Measurements from ENCODE around the gene RBM10.

The RBM10 gene

DNA sequence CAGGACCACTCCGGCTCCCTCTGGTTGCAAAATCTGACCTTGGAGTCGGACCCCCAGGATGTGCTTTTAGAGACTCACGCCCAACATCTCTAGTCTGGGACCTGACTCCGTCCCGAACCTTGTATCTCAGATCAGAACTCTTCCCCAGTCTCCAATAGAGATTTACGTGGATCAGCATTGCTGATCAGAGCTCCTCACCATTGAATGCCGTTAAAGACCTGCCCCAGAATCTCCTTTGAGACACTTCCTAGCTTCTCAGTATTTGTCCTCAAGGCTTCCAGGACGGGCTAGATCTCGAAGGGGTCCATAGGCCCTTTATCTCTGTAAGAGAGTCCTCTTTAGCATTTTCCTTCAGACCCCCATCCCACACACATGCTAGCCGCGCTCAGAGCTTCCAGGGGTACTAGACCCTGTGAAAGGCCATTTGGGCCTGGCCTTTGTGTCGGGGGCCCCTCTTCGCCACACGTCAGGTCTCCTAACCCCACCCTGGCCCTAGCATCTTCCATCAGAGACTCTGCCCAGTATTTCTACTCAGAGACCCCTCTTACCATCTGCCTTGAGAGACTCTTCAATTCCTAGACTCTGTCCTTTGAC is 49.3 kb downstream of the RBM10 start:
- H3K4me1 Mint-ChIP-seq: peaks cover 52% of the 10 kb centered on the region
- no peaks in the 10 kb centered on the region for H3K9me3 Mint-ChIP-seq
- peak in 1 of 2 donors; percentile 48 for DNase-seq (ENCODE audit: low spot score in 2 of 2)
- H3K27ac Mint-ChIP-seq: peak overlapping the region; percentile 97
- H3K4me3 Mint-ChIP-seq: peak overlapping the region; percentile 97
- H3K36me3 Mint-ChIP-seq: peaks cover 57% of the 10 kb centered on the region
- no peak for ATAC-seq

DNA sequence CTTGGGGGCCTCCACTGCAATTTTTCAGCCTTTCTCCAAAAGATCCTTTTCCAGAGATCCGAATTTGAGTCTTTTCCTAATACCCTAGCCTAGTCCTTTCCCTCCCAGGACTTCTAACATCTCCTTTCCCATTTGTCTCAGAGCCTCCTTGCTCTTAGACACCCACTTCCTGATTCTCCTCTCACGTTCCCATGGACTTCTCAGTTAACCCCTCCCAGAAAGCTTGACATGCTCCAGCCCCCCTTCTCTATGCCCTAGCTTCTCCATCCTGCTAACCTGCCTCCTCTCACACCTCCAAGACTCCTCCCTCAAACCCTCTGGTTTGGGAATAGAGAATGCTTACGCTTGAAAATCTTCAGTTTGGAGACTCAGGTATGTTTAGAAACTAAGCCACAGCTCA is 51.1 kb downstream of the RBM10 start:
- no peaks in the 10 kb centered on the region for H3K9me3 Mint-ChIP-seq
- peak overlapping the region; percentile 97 for H3K4me3 Mint-ChIP-seq
- peaks cover 69% of the 10 kb centered on the region for H3K36me3 Mint-ChIP-seq
- ATAC-seq (no peak), DNase-seq (ENCODE audit: low spot score in 2 of 2) (no peak)
- H3K27ac Mint-ChIP-seq: peak overlapping the region; percentile 92
- H3K4me1 Mint-ChIP-seq: peaks cover 44% of the 10 kb centered on the region

- no peak for ATAC-seq
Measured at GRCh38 chrX:47197526-47197925, 52.5 kb downstream of the RBM10 start.

DNA sequence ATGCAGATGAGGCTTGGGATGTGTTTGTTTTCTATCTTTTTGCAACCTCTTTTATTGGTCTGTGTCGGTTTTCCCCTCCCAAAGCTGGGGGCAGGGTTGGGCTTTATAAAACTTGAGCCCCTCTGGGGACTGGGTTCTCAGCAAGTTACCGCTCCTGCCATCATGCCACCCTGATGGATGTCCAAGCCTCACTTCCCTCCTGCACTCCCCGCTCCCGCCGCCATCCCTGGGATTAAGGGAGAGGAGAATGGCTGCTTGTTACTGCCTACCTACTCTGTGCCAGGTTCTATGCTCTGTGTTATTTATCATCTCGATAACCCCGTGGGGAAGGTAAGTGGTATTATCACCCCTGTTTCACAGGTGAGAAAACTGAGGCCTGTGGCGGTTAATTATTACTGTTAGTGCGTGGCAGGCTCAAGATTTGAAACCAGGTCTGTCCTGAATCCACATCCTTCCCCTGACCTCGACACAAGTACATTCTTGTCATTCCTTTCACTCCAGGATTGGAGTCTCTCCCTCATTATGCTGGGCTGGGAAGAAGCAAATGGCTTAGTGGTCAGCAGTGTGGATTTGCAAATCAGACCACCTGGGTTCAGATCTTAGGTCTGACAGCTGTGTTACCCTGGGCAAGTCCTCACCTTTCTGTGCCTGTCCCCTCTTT is 53.1 kb downstream of the RBM10 start:
- peak overlapping the region; percentile 71 for H3K27ac Mint-ChIP-seq
- ATAC-seq (no peak), DNase-seq (ENCODE audit: low spot score in 2 of 2) (no peak)
- peaks cover 88% of the 10 kb centered on the region for H3K36me3 Mint-ChIP-seq
- no peaks in the 10 kb centered on the region for H3K9me3 Mint-ChIP-seq
- H3K4me3 Mint-ChIP-seq: no peak overlapping the region
- peaks cover 37% of the 10 kb centered on the region for H3K4me1 Mint-ChIP-seq

More at GRCh38 chrX:47197526-47197925, 52.5 kb downstream of the RBM10 start:
- Mint-ChIP-seq H3K4me1 (peaks cover 43% of the 10 kb centered on the region), H3K9me3 (no peaks in the 10 kb centered on the region), H3K27ac (peak overlapping the region; percentile 92), H3K36me3 (peaks cover 82% of the 10 kb centered on the region), H3K4me3 (peak overlapping the region; percentile 97)
- DNase-seq (ENCODE audit: low spot score in 2 of 2): no peak

DNA sequence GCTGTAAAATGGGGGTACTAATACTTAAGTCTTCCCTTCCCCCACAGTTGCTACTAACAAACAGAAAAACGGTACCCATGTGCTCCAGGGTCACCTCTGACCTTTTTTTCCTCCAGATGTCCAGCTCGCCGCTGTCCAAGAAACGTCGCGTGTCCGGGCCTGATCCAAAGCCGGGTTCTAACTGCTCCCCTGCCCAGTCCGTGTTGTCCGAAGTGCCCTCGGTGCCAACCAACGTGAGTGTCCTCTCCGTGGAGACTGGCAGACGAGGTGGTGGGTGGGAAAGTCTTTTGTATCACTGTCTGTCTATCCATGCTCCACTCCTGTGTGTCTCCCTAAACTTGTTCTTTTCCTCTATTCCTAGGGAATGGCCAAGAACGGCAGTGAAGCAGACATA is 53.7 kb downstream of the RBM10 start:
- H3K27ac Mint-ChIP-seq: peak overlapping the region; percentile 71
- peaks cover 90% of the 10 kb centered on the region for H3K36me3 Mint-ChIP-seq
- DNase-seq (ENCODE audit: low spot score in 2 of 2) (no peak), ATAC-seq (no peak)
- peaks cover 32% of the 10 kb centered on the region for H3K4me1 Mint-ChIP-seq
- no peak overlapping the region for H3K4me3 Mint-ChIP-seq
- no peaks in the 10 kb centered on the region for H3K9me3 Mint-ChIP-seq

- no peak for DNase-seq (ENCODE audit: low spot score in 2 of 2)
- Mint-ChIP-seq H3K9me3 (no peaks in the 10 kb centered on the region), H3K27ac (peak overlapping the region; percentile 71), H3K4me1 (peaks cover 31% of the 10 kb centered on the region), H3K36me3 (peaks cover 92% of the 10 kb centered on the region), H3K4me3 (no peak overlapping the region)
- no peak for ATAC-seq
Measured at GRCh38 chrX:47199286-47199685, 54.3 kb downstream of the RBM10 start.

DNA sequence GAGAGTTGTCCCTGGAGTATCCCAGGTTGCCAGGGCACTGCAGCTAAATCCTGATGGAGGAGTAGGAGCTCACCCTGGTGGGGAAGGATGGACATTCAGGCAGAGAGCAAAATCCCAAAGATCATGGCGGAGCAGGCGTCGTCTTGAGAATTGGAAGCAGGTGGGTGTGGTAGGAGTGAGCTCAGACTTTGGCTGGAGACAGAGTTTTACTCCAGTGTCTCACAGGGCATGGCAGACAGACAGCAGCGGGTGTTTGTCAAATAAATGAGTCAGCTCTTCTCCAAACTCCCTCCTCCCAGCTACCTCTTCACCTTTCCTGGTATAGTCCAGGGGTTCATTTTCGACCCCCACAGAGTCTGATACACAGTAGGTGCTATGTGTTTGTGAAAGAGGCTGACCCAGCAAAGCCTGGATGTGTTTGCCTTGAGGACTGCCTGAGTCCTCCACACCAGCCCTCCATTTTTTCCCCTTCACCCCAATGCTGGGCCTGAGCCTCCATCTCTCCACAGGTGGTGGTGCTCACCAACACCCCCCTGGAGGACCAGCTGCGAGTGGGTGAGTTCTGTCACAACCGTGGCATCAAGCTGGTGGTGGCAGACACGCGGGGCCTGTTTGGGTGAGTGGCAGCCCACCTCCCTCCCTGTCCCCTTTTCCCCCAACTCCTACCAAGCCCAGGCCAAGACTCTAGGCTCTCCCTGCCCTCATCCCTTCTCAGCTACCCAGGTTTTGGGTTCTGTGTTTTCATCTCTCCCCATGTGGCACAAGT is 55.5 kb downstream of the RBM10 start:
- no peak for ATAC-seq
- Mint-ChIP-seq H3K4me3 (no peak overlapping the region), H3K36me3 (peaks cover 97% of the 10 kb centered on the region), H3K4me1 (peaks cover 26% of the 10 kb centered on the region), H3K27ac (peak overlapping the region; percentile 14), H3K9me3 (no peaks in the 10 kb centered on the region)
- DNase-seq (ENCODE audit: low spot score in 2 of 2): no peak

DNA sequence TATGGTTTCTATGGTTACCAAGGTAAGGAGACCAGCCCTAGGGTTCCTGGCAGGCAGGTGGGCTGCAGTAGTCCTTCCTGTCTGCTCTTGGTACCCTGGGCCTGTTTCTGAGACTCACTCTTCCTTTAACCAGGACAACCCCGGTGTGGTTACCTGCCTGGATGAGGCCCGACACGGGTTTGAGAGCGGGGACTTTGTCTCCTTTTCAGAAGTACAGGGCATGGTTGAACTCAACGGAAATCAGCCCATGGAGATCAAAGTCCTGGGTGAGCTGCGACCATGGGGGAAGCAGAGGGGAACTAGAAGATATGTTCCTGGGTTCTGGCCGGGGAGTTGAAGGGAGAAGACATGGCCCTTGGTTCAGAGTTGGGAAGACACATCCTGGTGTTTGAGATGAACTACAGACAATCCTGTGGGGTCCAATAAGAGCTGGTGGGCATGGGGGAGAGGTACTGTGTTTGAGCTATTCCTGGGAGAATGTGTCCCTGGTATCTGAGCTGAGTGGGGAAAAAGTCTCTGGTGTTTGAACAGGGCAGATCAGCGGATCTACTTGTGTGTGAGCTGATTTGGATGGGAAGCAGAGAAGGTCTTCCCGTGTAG is 56.4 kb downstream of the RBM10 start:
- DNase-seq (ENCODE audit: low spot score in 2 of 2) (no peak), ATAC-seq (no peak)
- Mint-ChIP-seq H3K4me3 (no peak overlapping the region), H3K36me3 (peaks cover 97% of the 10 kb centered on the region), H3K4me1 (peaks cover 17% of the 10 kb centered on the region), H3K27ac (peak overlapping the region; percentile 20), H3K9me3 (no peaks in the 10 kb centered on the region)

GRCh38 chrX:47202316-47202715 is 57.3 kb downstream of the RBM10 start:
- H3K4me1 Mint-ChIP-seq: peaks cover 8% of the 10 kb centered on the region
- no peak overlapping the region for H3K4me3 Mint-ChIP-seq
- H3K9me3 Mint-ChIP-seq: no peaks in the 10 kb centered on the region
- DNase-seq (ENCODE audit: low spot score in 2 of 2): no peak
- no peak for ATAC-seq
- peaks cover 99% of the 10 kb centered on the region for H3K36me3 Mint-ChIP-seq
- no peak overlapping the region for H3K27ac Mint-ChIP-seq

- H3K27ac Mint-ChIP-seq: no peak overlapping the region
- ATAC-seq: no peak
- H3K4me1 Mint-ChIP-seq: peaks cover 5% of the 10 kb centered on the region
- H3K4me3 Mint-ChIP-seq: no peak overlapping the region
- peaks cover 99% of the 10 kb centered on the region for H3K36me3 Mint-ChIP-seq
- no peaks in the 10 kb centered on the region for H3K9me3 Mint-ChIP-seq
- no peak for DNase-seq (ENCODE audit: low spot score in 2 of 2)
Measured at GRCh38 chrX:47202877-47203276, 57.9 kb downstream of the RBM10 start.

DNA sequence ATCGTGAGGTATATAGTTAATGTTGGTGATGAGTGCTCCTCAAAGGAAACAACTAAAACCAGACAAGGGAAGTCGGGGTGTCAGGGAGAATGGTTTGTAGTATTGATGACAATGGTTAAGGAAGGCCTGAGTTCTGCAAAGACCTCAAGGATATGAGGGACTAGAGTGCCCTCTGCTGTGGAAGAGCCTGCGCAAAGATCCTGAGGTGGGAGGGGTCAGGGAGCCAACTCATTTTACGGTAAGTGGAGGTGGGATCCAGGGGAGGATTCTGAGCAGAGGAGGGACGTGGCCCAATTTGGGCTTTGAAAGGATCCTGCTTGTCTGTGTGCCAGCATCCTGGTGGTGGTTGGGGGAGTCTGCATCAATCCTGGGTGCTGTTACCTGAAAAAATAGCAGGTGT is 59.9 kb downstream of the RBM10 start:
- H3K27ac Mint-ChIP-seq: peak overlapping the region; percentile 72

GRCh38 chrX:47206316-47206715 is 61.3 kb downstream of the RBM10 start:
- Mint-ChIP-seq H3K9me3 (no peaks in the 10 kb centered on the region), H3K4me1 (peaks cover 7% of the 10 kb centered on the region), H3K36me3 (peaks cover 100% of the 10 kb centered on the region), H3K4me3 (no peak overlapping the region), H3K27ac (peak overlapping the region; percentile 32)
- ATAC-seq (no peak), DNase-seq (ENCODE audit: low spot score in 2 of 2) (no peak)

More for the DNA sequence above, 59.9 kb downstream of the RBM10 start:
- ATAC-seq (no peak), DNase-seq (ENCODE audit: low spot score in 2 of 2) (no peak)
- no peaks in the 10 kb centered on the region for H3K9me3 Mint-ChIP-seq
- no peak overlapping the region for H3K4me3 Mint-ChIP-seq
- H3K36me3 Mint-ChIP-seq: peaks cover 100% of the 10 kb centered on the region
- peaks cover 5% of the 10 kb centered on the region for H3K4me1 Mint-ChIP-seq

DNA sequence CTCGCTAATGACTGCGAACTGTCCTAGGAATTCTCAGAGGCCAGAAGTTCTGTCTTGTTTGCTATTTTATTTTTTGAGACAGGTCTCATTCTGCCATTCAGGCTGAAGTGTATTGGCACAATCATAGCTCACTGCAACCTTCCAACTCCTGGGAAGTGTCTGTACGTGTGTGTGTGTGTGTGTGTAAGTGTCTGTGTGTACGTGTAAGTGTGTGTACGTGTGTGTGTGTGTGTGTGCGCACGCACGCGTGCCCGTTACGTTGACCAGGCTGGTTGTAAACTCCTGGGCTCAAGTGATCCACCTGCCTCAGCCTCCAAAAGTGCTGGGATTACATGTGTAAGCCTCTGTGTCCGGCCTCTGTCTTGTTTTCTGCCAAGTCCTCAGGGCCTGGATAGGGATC is 63.1 kb downstream of the RBM10 start:
- DNase-seq (ENCODE audit: low spot score in 2 of 2) (no peak), ATAC-seq (no peak)
- H3K27ac Mint-ChIP-seq: no peak overlapping the region
- no peaks in the 10 kb centered on the region for H3K9me3 Mint-ChIP-seq
- H3K4me1 Mint-ChIP-seq: peaks cover 17% of the 10 kb centered on the region
- H3K36me3 Mint-ChIP-seq: peaks cover 100% of the 10 kb centered on the region
- no peak overlapping the region for H3K4me3 Mint-ChIP-seq

- no peak overlapping the region for H3K4me3 Mint-ChIP-seq
- no peaks in the 10 kb centered on the region for H3K9me3 Mint-ChIP-seq
- no peak overlapping the region for H3K27ac Mint-ChIP-seq
- H3K36me3 Mint-ChIP-seq: peaks cover 100% of the 10 kb centered on the region
- no peak for DNase-seq (ENCODE audit: low spot score in 2 of 2)
- no peak for ATAC-seq
- peaks cover 17% of the 10 kb centered on the region for H3K4me1 Mint-ChIP-seq
Measured at GRCh38 chrX:47209508-47210238, 64.7 kb downstream of the RBM10 start.
